ENCODE measurements around the gene MFNG. TPM values are rescaled to one million over a fixed set of nuclear protein-coding genes. Genes with fewer than 3 reads are reported as not detected.

MFNG gene
- total RNA-seq, 2 experiments from 2014 or later, result 225 to 235 TPM

DNA sequence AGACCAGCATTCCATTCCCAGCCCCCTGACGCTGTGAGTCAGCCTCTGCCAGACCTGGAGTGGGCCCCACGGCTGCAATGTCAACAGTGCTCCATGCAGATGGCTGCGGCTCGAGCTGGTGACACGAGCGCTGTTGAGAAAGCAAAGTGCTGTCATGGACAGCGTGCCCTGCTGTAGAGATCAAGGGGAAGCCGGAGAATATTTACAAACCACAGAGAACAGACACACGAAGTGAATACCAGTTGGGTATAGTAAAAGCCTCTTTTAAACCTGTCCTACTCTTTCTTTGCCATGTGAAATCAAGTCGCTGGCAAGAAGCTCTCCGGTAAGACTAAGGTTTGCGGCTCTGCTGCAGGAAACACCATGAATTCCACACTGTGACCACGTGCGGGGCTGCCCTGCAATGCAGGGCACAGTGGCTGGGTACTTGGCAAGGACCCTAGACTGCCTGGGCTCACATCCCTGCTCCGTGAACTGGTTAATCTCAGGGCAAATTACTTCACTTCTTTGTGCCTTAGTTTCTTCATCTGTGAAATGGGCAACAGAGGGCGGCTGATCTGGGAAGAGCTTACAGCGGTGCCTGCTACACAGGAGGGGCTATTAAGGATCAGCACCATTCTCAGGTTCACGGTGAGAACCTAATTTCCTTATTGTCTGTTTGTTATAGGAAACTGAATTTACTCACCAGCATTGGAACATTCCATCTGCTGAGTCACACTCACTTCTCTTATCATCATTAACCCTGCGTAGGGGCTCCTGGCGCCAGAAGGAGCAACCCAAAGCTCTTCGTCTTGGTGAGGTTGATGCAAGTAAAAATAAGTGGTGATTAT lies 31.1 kb downstream of the MFNG start:
- CTCF ChIA-PET (ENCODE audit: unreplicated experiment), result no interaction called here
- Histone ChIP-seq H3K9me2 (ENCODE audit: insufficient read depth, low read length) (no peaks in the 10 kb centered on the region), H3K36me3 (ENCODE audit: insufficient read depth, low read length) (no peaks in the 10 kb centered on the region), H3K27ac (ENCODE audit: low read depth, low read length, poor library complexity, severe bottlenecking) (no peak overlapping the region), H3K4me2 (ENCODE audit: low read length) (no peak overlapping the region), H4K20me1 (ENCODE audit: insufficient read depth, low read length) (no peaks in the 10 kb centered on the region), H3K4me3 (ENCODE audit: low read depth, low read length, poor library complexity, severe bottlenecking) (no peak overlapping the region), H3K9me3 (ENCODE audit: low read length) (no peaks in the 10 kb centered on the region), H3K79me2 (ENCODE audit: insufficient read depth, low read depth, low read length) (no peaks in the 10 kb centered on the region), H3K4me1 (ENCODE audit: insufficient read depth, low read length, poor library complexity, severe bottlenecking) (peaks cover 7% of the 10 kb centered on the region), H2AFZ (ENCODE audit: low read length) (no peak overlapping the region)
- TF ChIP-seq, protein P1, sequence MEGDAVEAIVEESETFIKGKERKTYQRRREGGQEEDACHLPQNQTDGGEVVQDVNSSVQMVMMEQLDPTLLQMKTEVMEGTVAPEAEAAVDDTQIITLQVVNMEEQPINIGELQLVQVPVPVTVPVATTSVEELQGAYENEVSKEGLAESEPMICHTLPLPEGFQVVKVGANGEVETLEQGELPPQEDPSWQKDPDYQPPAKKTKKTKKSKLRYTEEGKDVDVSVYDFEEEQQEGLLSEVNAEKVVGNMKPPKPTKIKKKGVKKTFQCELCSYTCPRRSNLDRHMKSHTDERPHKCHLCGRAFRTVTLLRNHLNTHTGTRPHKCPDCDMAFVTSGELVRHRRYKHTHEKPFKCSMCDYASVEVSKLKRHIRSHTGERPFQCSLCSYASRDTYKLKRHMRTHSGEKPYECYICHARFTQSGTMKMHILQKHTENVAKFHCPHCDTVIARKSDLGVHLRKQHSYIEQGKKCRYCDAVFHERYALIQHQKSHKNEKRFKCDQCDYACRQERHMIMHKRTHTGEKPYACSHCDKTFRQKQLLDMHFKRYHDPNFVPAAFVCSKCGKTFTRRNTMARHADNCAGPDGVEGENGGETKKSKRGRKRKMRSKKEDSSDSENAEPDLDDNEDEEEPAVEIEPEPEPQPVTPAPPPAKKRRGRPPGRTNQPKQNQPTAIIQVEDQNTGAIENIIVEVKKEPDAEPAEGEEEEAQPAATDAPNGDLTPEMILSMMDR (conservative IDR thresholded peaks at IDR 0.05; ENCODE audit: low read length), result no peak
- no peak for TF ChIP-seq EZH2phosphoT487 (IDR thresholded peaks at IDR 0.05; ENCODE audit: borderline replicate concordance, low read depth, low read length)
- DNase-seq (ENCODE audit: low spot score), result no peak
- POLR2A ChIA-PET, result interaction anchor here (0.7 kb wide), 1 partner anchor 27 kb away, joined by 3 read pairs; no protein-coding TSS in a partner anchor
- BruUV-seq (replicated peaks), result no TSS peak
- intact Hi-C loops (cut with micrococcal nuclease; ENCODE audit: unreplicated experiment), result loop anchor here (5.0 kb wide), 1 partner anchor 378 kb away; no protein-coding TSS in a partner anchor

DNA sequence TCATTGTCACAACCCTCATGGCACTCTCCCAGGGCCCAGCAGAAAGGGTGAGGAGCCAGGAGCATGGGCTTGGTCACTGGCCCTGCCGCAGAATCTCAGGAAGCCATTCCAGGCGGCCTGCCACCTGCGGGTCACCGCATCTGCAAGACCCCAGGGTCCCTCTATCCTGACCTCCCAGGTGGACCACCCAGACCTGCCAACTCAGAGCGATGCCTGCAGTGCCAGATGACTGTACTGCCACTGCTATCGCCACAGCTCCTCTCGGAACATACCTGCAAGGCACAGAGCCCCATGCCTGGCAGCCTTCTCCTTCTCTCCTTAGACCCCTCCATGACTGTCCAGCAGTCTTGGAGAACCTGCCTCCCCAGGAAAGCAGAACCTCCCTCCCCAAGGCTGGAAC lies 32.5 kb downstream of the MFNG start:
- Histone ChIP-seq H4K20me1 (ENCODE audit: insufficient read depth, low read length) (no peaks in the 10 kb centered on the region), H3K9me3 (ENCODE audit: low read length) (no peaks in the 10 kb centered on the region), H3K27ac (ENCODE audit: low read depth, low read length, poor library complexity, severe bottlenecking) (no peak overlapping the region), H3K79me2 (ENCODE audit: insufficient read depth, low read depth, low read length) (no peaks in the 10 kb centered on the region), H2AFZ (ENCODE audit: low read length) (no peak overlapping the region), H3K4me3 (ENCODE audit: low read depth, low read length, poor library complexity, severe bottlenecking) (no peak overlapping the region), H3K9me2 (ENCODE audit: insufficient read depth, low read length) (no peaks in the 10 kb centered on the region), H3K36me3 (ENCODE audit: insufficient read depth, low read length) (no peaks in the 10 kb centered on the region), H3K4me1 (ENCODE audit: insufficient read depth, low read length, poor library complexity, severe bottlenecking) (peaks cover 7% of the 10 kb centered on the region), H3K4me2 (ENCODE audit: low read length) (no peak overlapping the region)
- DNase-seq (ENCODE audit: low spot score), result no peak
- ChIA-PET CTCF (ENCODE audit: unreplicated experiment) (no interaction called here), POLR2A (interaction anchor here (0.6 kb wide), 1 partner anchor 124 kb away, joined by 3 read pairs; no protein-coding TSS in a partner anchor)
- intact Hi-C loops (cut with micrococcal nuclease; ENCODE audit: unreplicated experiment), result no loop called here
- TF ChIP-seq, protein P1 (conservative IDR thresholded peaks at IDR 0.05; ENCODE audit: low read length), result no peak
- no peak for TF ChIP-seq EZH2phosphoT487 (IDR thresholded peaks at IDR 0.05; ENCODE audit: borderline replicate concordance, low read depth, low read length)
- no TSS peak for BruUV-seq (replicated peaks)

DNA sequence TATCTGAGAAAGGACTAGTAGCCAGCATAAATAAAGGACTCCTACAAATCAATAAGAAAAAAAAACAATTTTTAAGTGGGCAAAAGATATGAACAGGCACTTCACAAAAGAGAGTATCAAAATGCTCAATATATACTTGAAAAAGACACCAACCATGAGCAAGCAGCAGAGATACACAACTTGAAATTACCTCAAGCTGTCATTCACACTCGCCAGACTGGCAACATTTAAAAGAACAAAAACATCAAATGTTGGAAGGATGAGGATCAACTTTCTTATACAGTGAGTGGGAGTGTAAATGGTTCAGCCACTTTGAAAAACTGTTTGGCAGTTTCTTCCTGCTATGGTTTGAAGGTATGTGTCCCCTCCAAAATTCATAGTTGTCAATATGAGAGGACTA lies 35.0 kb downstream of the MFNG start:
- Histone ChIP-seq H4K20me1 (ENCODE audit: insufficient read depth, low read length) (no peaks in the 10 kb centered on the region), H2AFZ (ENCODE audit: low read length) (no peak overlapping the region), H3K4me1 (ENCODE audit: insufficient read depth, low read length, poor library complexity, severe bottlenecking) (peaks cover 7% of the 10 kb centered on the region), H3K4me3 (ENCODE audit: low read depth, low read length, poor library complexity, severe bottlenecking) (no peak overlapping the region), H3K9me2 (ENCODE audit: insufficient read depth, low read length) (no peaks in the 10 kb centered on the region), H3K4me2 (ENCODE audit: low read length) (no peak overlapping the region), H3K27ac (ENCODE audit: low read depth, low read length, poor library complexity, severe bottlenecking) (no peak overlapping the region), H3K9me3 (ENCODE audit: low read length) (no peaks in the 10 kb centered on the region), H3K79me2 (ENCODE audit: insufficient read depth, low read depth, low read length) (no peaks in the 10 kb centered on the region), H3K36me3 (ENCODE audit: insufficient read depth, low read length) (no peaks in the 10 kb centered on the region)
- ChIA-PET POLR2A (interaction anchor here (0.7 kb wide), 1 partner anchor 319 kb away, joined by 3 read pairs; no protein-coding TSS in a partner anchor), CTCF (ENCODE audit: unreplicated experiment) (no interaction called here)
- intact Hi-C loops (cut with micrococcal nuclease; ENCODE audit: unreplicated experiment), result no loop called here
- no peak for DNase-seq (ENCODE audit: low spot score)
- TF ChIP-seq EZH2phosphoT487 (IDR thresholded peaks at IDR 0.05; ENCODE audit: borderline replicate concordance, low read depth, low read length), result no peak
- TF ChIP-seq, protein P1 (conservative IDR thresholded peaks at IDR 0.05; ENCODE audit: low read length), result no peak
- BruUV-seq (replicated peaks), result no TSS peak
